Motor neuron (in vitro differentiated cells): ENCODE data around the gene FAM185A. TPM values are rescaled to one million over a fixed set of nuclear protein-coding genes. Genes with fewer than 3 reads are reported as not detected.
A peak's percentile ranks its signal among the peaks of the same experiment; 100 is the strongest.
"Not testable (repeated sequence)": the region's sequence is repeated elsewhere in the genome, so short reads cannot be mapped to it uniquely, and the experiment has no call there.

Experiments used
- ATAC-seq, 8 experiments: fragments of 200-7000 bp; cut with Tn5 transposase; replicated peaks in 6 of 8; 2 replicates each; pipeline ENCODE4 v1.8.0; 2021; ENCODE audit warnings: mild to moderate bottlenecking in 8 of 8, moderate library complexity in 8 of 8
- H3K27ac ChIP-seq, 2 donors: fragments of 250-450 bp; sonication (Bioruptor Pico); 2 replicates each; pipeline ENCODE4 v1.9.0; 2021; ENCODE audit warnings: antibody characterized with exemption in 2 of 2, mild to moderate bottlenecking in 2 of 2, moderate library complexity in 1 of 2
- H3K4me1 ChIP-seq, 2 donors: fragments of 250-450 bp; sonication (Bioruptor Pico); replicated peaks in 1 of 2; 2 replicates each; pipeline ENCODE4 v1.6.1; 2021; ENCODE audit warnings: antibody characterized with exemption in 2 of 2, mild to moderate bottlenecking in 2 of 2, moderate library complexity in 1 of 2
- H3K4me3 ChIP-seq, 5 donors: fragments of 250-450 bp; sonication (Bioruptor Pico); 2 replicates each; pipeline ENCODE4 v1.9.0; 2021; ENCODE audit warnings: antibody characterized with exemption in 5 of 5, mild to moderate bottlenecking in 5 of 5, moderate library complexity in 4 of 5
- WGBS, 10 experiments: fragments of 450-650 bp; shearing (Covaris generic); methylation state at CpG; one replicate each; pipeline ENCODE4 v1.0.0; 2022; 5-methylcytosine and 5-hydroxymethylcytosine counted together
- in situ Hi-C, 9 experiments: fragments of 400-800 bp; cut with MboI; loops; one replicate each; pipeline ENCODE4 v1.15.0; 2021; ENCODE audit warnings: low sequenced_read_pairs in 9 of 9, low pct_unique_long_range_greater_than_20kb in 2 of 9; ENCODE audit not compliant: unreplicated experiment in 9 of 9
- total RNA-seq, 8 experiments: library from RNA; unstranded; fragments of 300-600 nt; gene quantifications; 2 replicates each; pipeline versions ENCODE4 v1.2.3 to v1.2.4, GENCODE V29; 2022

The FAM185A gene
- total RNA-seq, 8 experiments from 2014 or later, result 5.9 to 15.1 (median 9.1) TPM

DNA sequence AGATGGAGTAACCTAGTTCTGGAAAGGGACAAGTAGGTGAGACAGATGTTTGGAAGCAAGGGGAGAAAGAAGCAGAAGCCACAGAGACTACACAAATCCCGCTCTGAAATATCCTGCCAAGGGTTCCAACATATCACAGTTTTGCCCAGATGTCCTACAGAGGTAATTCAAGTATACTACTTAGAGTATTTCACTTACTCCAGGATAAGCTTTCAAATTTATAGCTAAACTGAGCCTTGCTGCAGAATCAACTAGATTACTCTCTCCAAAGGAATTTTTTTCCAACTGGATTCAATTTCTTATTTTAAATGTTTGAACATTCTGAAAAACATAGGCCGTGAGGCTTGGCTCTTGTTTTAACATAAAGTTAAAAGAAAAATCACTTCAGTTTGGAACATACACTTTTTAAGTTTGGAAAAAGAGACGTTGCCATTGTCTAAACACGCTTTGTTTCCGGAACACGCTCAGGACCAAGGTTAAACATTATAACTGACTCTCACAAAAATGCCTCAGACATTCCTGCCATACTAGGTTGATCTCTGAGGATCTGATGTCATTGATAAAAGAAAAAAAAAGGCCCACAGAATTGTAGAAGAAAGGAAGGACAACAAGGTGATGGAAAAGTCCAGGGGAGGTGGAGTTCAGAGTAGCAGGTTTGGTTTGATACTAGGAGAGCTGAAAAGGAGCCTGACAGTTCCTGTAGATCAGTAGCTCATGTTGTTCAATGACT lies 74.8 kb downstream of the FAM185A start:
- no peaks in the 10 kb centered on the region for H3K4me1 ChIP-seq
- H3K4me3 ChIP-seq, result no peak overlapping the region
- in situ Hi-C loops, result no loop called here
- 29 to 100% (median 80%) methylated on average over 1 to 6 of the region's 6 CpGs; no CpG with 5 or more reads in 1 of the 10 experiments for WGBS, 10 experiments
- ATAC-seq, result no peak
- H3K27ac ChIP-seq, result no peak overlapping the region

DNA sequence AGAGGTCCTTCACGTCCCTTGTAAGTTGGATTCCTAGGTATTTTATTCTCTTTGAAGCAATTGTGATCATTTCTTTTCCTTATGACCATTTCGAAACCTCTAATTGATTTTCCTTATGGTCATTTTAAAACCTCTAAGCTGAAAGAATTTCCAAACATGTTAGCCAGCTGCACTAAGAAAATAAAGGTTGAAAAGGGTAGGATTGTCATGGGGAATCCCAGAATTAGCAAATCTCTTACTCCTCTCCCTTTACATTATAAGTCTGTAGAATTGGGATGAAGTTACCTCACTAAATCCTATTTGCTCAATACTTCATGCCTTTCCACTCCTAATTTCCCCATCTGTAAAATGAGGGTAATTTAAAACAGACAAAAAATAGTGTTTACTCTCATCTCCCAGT lies 79.5 kb downstream of the FAM185A start:
- Histone ChIP-seq H3K4me3 (no peak overlapping the region), H3K4me1 (peaks cover 0 to 5% of the 10 kb centered on the region in 2 donors), H3K27ac (no peak overlapping the region)
- WGBS, 10 experiments, result 57 to 100% (median 100%) methylated on average over 1 of the region's 2 CpGs; no CpG with 5 or more reads in 5 of the 10 experiments
- in situ Hi-C loops, result no loop called here
- no peak for ATAC-seq

DNA sequence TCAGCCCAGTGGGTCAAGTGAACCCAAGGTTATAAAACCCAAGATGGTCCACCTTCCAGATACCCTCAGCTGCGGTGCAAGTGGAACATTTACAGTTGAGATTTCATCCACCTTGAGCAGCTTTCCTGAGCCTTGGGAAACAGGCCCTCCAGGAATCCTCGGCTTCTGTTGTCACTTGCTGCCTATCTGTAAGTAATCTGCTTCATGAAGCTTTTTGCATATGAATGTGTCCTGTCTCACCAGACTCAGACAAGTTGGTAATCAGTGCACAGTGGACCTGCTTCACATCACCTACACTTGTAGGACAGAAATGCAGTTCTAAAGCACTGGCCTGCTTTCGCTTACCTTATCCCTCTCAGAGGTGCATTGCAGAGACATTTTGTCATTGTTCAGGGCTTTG lies 80.3 kb downstream of the FAM185A start:
- no peak overlapping the region for H3K4me3 ChIP-seq
- peaks cover 0 to 5% of the 10 kb centered on the region in 2 donors for H3K4me1 ChIP-seq
- in situ Hi-C loops, result no loop called here
- ATAC-seq, result no peak
- no peak overlapping the region for H3K27ac ChIP-seq
- WGBS, 10 experiments, result 50 to 100% (median 92%) methylated on average over 1 to 3 of the region's 3 CpGs; no CpG with 5 or more reads in 1 of the 10 experiments

DNA sequence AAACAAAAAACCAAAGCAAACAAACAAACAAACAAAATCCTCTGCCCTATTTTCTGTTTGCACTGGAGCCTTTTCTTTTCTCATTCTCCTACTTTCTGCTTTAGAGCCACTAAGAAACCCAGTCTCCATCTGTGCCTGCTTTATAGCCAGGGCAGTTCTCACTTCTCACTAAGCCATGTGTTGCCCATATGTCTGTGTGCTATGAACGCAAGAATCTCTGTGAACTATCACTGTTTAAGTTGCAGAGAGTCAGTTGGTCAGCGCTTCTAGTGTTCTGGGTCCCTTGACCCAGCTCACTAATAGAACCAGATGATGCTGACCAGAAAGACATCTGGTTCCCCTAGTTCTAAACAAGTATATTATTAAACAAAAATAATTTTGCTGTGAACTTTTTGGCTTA lies 81.4 kb downstream of the FAM185A start:
- 9 to 100% (median 88%) methylated on average over 1 to 2 of the region's 2 CpGs; no CpG with 5 or more reads in 4 of the 10 experiments for WGBS, 10 experiments
- no peak overlapping the region for H3K4me3 ChIP-seq
- peak in 3 of 8 experiments; percentile 25 to 80 (median 79) for ATAC-seq
- H3K4me1 ChIP-seq, result peaks cover 0 to 5% of the 10 kb centered on the region in 2 donors
- in situ Hi-C loops, result no loop called here
- no peak overlapping the region for H3K27ac ChIP-seq

DNA sequence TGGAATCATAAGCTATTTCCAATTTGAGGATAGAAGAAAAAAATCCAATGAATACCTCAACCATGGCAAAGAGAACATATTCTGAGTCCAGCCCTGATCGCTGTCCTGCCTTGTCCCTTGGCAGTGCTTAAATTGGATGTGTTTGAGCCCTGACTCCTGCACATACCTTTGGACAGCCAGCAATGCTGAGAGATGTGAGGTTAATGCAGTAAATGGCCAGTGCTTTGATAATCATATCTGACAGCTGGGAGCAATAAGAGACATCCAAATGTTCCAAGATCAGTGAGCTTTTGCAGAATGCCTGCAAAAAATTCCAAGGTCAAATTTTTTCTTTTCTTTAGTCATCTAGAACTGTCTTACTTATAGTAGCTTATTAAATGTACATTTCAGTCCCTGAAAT lies 83.9 kb downstream of the FAM185A start:
- H3K4me1 ChIP-seq, result peaks cover 0 to 5% of the 10 kb centered on the region in 2 donors
- H3K27ac ChIP-seq, result no peak overlapping the region
- ATAC-seq, result no peak
- 29 to 100% (median 83%) methylated on average over 1 of the region's 1 CpG; no CpG with 5 or more reads in 4 of the 10 experiments for whole genome bisulfite sequencing, 10 experiments
- H3K4me3 ChIP-seq, result no peak overlapping the region
- in situ Hi-C loops, result no loop called here

DNA sequence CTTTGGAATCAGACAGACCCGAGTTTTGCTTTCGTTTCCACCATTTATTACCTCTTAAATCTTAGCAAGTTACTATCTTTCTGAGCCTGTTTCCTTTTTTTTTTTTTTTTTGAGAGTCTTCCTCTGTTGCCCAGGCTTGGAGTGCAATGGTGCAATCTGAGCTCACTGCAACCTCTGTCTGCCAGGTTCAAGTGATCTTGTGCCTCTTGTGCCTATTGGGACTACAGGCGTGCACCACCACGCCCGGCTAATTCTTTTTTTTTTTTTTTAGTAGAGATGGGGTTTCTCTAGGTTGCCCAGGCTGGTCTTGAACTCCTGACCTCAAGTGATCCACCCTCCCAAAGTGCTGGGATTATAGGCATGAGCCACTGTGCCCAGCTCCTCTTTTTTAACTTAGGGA lies 84.5 kb downstream of the FAM185A start:
- H3K4me1 ChIP-seq, result peaks cover 0 to 5% of the 10 kb centered on the region in 2 donors
- H3K27ac ChIP-seq, result no peak overlapping the region
- no peak for ATAC-seq
- H3K4me3 ChIP-seq, result no peak overlapping the region
- in situ Hi-C loops, result no loop called here
- WGBS, 10 experiments, result 20 to 100% (median 85%) methylated on average over 2 to 5 of the region's 5 CpGs; no CpG with 5 or more reads in 2 of the 10 experiments

DNA sequence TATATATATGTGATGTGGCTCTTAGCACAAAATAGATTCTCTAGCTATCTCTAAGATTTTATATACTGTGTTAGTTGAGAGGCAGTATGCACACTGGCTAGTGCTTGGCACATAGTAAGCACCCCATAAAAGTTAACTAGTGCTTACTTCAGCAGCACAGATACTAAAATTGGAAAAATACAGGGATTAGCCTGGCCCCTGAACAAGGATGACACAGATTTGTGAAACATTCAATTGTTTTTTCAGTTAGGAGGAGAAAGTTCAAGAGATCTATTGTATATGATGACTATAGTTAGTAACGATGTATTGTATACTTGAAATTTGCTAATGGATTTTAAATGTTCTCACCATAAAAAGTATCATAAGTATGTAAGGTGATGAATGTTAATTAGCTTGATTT lies 85.7 kb downstream of the FAM185A start:
- Histone ChIP-seq H3K4me1 (no peaks in the 10 kb centered on the region), H3K4me3 (no peak overlapping the region), H3K27ac (no peak overlapping the region)
- whole genome bisulfite sequencing, 10 experiments, result 22 to 100% (median 100%) methylated on average over 1 of the region's 1 CpG; no CpG with 5 or more reads in 4 of the 10 experiments
- in situ Hi-C loops, result no loop called here
- no peak for ATAC-seq

DNA sequence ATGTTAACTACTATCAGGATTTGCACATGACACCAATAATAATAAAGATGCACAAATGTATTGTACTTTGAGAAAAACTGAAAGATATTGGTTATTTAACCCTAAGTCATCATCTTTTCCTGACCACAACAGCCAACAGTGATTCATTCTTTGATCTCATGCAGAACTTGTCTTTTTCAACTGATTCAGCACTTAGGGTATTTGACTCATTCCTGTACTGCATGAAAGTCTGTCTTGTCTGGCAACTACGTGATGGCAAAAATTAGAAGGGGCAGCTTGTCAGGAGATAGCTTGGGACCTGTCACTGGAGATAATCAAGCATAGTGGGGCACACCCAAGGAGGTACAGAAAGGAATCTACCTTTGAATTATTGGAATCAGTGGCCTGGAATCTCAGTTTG lies 86.2 kb downstream of the FAM185A start:
- H3K4me1 ChIP-seq, result no peaks in the 10 kb centered on the region
- in situ Hi-C loops, result no loop called here
- no peak overlapping the region for H3K27ac ChIP-seq
- peak in 3 of 8 experiments; percentile 54 to 85 (median 65) for ATAC-seq
- WGBS, 10 experiments, result 9 to 100% (median 65%) methylated on average over 1 of the region's 1 CpG; no CpG with 5 or more reads in 2 of the 10 experiments
- no peak overlapping the region for H3K4me3 ChIP-seq

DNA sequence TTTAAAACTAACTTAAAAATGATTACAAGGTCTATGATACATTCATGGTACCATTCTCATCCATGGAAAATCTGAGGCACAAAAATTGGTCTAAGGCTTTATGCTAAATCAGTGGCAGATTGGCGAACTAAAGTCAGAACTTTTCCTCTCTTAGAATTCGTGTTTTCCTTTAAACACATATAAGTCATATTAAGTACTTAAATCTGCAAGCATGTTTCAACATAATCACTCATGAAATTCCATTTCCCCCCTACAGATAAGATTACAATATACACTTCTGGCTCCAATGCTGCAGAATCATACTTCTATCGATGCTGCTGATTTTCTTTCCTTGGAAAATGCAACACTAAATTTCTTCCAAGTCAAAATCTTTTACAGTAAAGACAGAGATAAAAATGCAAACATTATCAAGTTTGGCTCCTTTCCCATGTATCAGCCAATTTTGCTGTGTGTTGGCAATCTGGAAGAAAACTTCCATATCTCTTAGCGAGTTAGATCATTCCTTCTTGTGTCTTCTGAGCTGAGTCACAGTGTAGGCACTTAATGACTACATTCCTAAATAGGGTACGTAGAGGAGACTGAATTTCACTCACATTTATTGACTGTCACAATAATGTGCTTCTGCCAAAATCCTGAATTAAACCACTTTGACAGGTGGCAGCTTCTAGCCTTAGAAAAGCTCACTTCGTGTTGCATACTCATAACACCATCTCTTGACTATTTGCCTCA lies 87.6 kb downstream of the FAM185A start:
- Histone ChIP-seq H3K4me1 (no peaks in the 10 kb centered on the region), H3K27ac (no peak overlapping the region), H3K4me3 (no peak overlapping the region)
- 34 to 100% (median 87%) methylated on average over 2 to 6 of the region's 6 CpGs for WGBS, 10 experiments
- in situ Hi-C loops, result no loop called here
- ATAC-seq, result peak in 2 of 8 experiments; percentile 89 to 92

DNA sequence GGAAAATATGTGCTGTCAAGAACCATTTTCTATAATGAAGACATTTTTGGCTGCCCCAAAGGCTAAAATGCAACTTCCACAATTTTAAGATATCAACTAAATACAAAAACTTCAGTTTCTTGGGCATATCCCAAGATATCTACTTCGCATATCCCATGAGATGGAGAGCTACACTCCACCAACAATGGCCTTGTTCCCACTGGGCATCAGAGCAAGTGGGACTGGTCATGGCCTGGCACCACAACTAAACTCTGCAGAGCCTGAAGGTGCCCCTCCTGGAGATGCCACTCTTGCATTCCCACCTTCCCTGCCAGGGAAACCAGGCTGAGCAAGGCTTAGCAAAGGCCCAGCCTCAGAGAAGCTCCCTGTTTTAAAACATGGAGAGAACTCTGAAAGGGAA lies 88.2 kb downstream of the FAM185A start:
- ATAC-seq, result no peak
- WGBS, 10 experiments, result 60 to 100% (median 86%) methylated on average over 1 of the region's 1 CpG; no CpG with 5 or more reads in 5 of the 10 experiments
- Histone ChIP-seq H3K27ac (no peak overlapping the region), H3K4me3 (no peak overlapping the region), H3K4me1 (no peaks in the 10 kb centered on the region)
- in situ Hi-C loops, result no loop called here

DNA sequence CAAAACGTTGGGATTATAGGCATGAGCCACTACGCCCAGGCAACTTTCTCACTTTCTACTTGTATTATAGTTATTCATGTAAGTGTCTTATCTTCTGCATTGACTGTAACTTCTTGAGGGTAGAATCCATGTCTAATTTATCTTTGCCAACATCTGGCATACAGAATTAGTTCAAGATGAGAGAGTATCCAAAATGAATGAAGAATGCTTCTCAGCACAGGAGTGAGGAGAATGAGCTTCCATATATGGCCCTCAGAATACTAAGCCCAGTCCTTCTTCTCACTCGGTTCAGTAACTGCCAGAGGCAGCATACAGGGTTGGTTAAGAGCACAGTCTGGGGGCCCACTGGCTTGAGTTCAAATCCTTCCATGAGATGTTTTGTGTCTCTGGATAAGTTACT lies 89.0 kb downstream of the FAM185A start:
- in situ Hi-C loops, result no loop called here
- Histone ChIP-seq H3K27ac (no peak overlapping the region), H3K4me3 (no peak overlapping the region), H3K4me1 (no peaks in the 10 kb centered on the region)
- 48 to 100% (median 75%) methylated on average over 1 to 3 of the region's 3 CpGs for WGBS, 10 experiments
- no peak for ATAC-seq

DNA sequence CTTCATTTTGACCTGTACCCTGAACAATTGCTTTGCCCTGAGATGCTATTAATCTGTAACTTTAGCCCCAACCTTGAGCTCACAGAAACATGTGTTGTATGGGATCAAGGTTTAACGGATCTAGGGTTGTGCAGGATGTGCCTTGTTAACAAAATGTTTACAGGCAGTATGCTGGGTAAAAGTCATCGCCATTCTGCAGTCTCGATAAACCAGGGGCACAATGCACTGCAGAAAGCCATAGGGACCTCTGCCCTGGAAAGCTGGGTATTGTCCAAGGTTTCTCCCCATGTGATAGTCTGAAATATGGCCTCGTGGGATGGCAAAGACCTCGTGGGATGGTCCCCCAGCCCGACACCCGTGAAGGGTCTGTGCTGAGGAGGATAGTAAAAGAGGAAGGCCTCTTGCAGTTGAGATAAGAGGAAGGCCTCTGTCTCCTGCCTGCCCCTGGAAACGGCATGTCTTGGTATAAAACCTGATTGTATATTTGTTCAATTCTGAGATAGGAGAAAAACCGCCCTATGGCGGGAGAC lies 89.8 kb downstream of the FAM185A start:
- in situ Hi-C loops, result not testable (repeated sequence)
- 0 to 100% (median 87%) methylated on average over 1 to 8 of the region's 10 CpGs for WGBS, 10 experiments

DNA sequence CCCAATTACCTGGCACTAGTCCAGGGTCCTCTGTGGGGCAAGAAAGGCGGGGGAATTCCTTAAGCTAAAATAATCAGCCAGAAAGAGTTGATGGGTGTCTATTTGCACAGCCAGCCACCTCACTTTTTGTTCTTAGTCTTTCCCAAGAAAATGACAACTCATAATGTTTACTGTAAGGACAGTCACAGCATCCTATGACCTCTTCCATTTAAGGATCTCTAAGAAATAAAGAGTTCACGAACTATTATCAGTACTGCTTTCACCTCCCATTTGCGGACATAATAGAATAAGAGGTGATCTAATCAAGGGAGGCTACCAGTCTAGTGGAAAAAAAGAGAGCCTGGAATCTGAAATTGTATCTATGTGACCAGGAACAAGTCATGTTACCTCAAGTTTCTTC lies 91.6 kb downstream of the FAM185A start:
- in situ Hi-C loops, result no loop called here
- ATAC-seq, result no peak
- Histone ChIP-seq H3K4me3 (no peak overlapping the region), H3K27ac (no peak overlapping the region), H3K4me1 (no peaks in the 10 kb centered on the region)
- 67 to 100% (median 100%) methylated on average over 1 to 3 of the region's 3 CpGs; no CpG with 5 or more reads in 1 of the 10 experiments for WGBS, 10 experiments

More for the DNA sequence above, 89.8 kb downstream of the FAM185A start:
- H3K4me1 ChIP-seq, ATAC-seq, H3K27ac ChIP-seq, H3K4me3 ChIP-seq: not testable (repeated sequence)
